Measurements from ENCODE around the gene DENND2D.
"Not testable (repeated sequence)": the region's sequence is repeated elsewhere in the genome, so short reads cannot be mapped to it uniquely, and the experiment has no call there.

The DENND2D gene

GRCh38 chr1:111216751-111217150 lies 16.3 kb upstream of the DENND2D start:
- Histone ChIP-seq H3K36me3 (ENCODE audit: insufficient read depth, low read length) (no peaks in the 10 kb centered on the region), H3K4me1 (ENCODE audit: insufficient read depth, low read length) (peaks cover 7% of the 10 kb centered on the region; the same call in 1 of the 2 replicates), H3K9ac (ENCODE audit: low read depth, low read length) (no peak overlapping the region), H3K9me3 (ENCODE audit: control insufficient read depth, insufficient read depth, low read length) (no peaks in the 10 kb centered on the region)

DNA sequence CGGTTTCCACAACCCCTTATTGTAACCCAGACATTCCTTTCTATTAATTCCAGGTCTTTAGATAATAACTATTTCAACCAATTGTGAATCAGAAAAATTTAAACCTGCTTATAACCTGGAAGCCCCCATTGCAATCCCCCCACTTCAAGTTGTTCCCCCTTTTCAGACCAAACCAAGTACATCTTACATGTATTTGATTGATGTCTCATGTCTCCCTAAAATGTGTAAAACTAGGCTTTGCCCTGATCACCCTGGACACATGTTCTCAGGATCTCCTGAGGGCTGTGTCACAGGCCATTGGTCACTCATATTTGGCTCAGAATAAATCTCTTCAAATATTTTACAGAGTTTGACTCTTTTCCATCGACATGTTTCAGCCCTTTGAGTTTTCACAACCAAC lies 14.8 kb upstream of the DENND2D start:
- not testable (repeated sequence) for H3K9ac ChIP-seq (ENCODE audit: low read depth, low read length); H3K36me3 ChIP-seq (ENCODE audit: insufficient read depth, low read length); H3K9me3 ChIP-seq (ENCODE audit: control insufficient read depth, insufficient read depth, low read length); H3K4me1 ChIP-seq (ENCODE audit: insufficient read depth, low read length)

- H3K36me3 ChIP-seq (ENCODE audit: insufficient read depth, low read length), result no peaks in the 10 kb centered on the region
- H3K4me1 ChIP-seq (ENCODE audit: insufficient read depth, low read length), result peaks cover 7% of the 10 kb centered on the region; the same call in 1 of the 2 replicates
- H3K9ac ChIP-seq (ENCODE audit: low read depth, low read length), result no peak overlapping the region
- H3K9me3 ChIP-seq (ENCODE audit: control insufficient read depth, insufficient read depth, low read length), result no peaks in the 10 kb centered on the region
Observed at GRCh38 chr1:111214884-111215283, 14.4 kb upstream of the DENND2D start.

DNA sequence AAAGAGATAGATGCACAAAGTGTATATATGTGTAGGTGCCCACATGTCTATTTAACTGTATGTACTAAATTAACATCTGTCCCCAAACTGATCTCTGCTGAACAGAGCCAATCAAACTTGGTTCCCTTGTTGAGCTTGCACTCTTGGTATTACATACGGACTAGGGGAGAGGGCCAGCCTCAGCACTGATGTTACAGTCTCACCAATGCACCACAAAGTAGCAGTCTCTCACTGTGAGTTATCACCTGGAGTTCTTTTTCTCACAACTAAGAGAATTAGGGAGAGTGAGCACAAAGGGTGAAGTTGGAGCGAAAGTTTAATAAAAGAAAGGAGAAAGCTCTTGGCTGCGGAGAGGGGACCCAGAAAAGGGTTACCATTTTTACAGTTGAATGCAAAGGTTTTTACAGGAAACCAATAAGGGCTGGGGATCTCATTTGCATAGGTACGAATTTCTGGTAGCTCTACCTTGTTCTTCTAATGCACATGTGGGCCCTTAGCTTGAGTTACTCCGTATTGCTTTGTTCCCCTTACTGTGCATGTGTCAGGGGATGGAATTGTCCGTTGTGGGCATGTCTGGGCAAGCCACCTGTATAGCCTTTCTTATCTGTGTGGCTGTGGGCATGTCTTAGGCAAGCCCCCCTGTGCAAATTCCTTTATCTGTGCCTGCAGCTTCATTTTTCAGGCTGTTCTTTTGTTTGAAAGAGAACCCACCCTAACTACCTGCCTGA lies 13.8 kb upstream of the DENND2D start:
- H3K36me3 ChIP-seq (ENCODE audit: insufficient read depth, low read length), result no peaks in the 10 kb centered on the region
- no peaks in the 10 kb centered on the region for H3K9me3 ChIP-seq (ENCODE audit: control insufficient read depth, insufficient read depth, low read length)
- H3K9ac ChIP-seq (ENCODE audit: low read depth, low read length), result no peak overlapping the region
- H3K4me1 ChIP-seq (ENCODE audit: insufficient read depth, low read length), result 0 out of 2 replicates have a peak, but pooled peaks cover 1% of the 10 kb centered on the region

DNA sequence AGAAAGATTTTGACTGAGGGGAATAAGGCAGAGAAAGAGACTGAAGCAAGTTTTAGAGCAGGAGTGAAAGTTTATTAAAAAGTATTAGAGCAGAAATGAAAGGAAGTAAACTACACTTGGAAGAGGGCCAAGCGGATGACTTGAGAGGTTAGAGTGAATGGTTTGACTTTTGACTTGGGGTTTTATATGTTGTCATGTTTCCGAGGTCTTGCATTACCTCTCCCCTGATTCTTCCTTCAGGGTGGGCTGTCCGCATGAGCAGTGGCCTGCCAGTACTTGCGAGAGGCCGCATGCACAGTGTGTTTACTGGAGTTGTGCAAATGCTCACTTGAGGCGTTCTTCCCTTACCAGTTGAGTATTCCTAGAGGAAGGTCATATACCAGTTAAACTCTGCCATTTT lies 13.0 kb upstream of the DENND2D start:
- Histone ChIP-seq H3K9ac (ENCODE audit: low read depth, low read length) (no peak overlapping the region), H3K9me3 (ENCODE audit: control insufficient read depth, insufficient read depth, low read length) (no peaks in the 10 kb centered on the region), H3K36me3 (ENCODE audit: insufficient read depth, low read length) (no peaks in the 10 kb centered on the region), H3K4me1 (ENCODE audit: insufficient read depth, low read length) (no peaks in the 10 kb centered on the region)

DNA sequence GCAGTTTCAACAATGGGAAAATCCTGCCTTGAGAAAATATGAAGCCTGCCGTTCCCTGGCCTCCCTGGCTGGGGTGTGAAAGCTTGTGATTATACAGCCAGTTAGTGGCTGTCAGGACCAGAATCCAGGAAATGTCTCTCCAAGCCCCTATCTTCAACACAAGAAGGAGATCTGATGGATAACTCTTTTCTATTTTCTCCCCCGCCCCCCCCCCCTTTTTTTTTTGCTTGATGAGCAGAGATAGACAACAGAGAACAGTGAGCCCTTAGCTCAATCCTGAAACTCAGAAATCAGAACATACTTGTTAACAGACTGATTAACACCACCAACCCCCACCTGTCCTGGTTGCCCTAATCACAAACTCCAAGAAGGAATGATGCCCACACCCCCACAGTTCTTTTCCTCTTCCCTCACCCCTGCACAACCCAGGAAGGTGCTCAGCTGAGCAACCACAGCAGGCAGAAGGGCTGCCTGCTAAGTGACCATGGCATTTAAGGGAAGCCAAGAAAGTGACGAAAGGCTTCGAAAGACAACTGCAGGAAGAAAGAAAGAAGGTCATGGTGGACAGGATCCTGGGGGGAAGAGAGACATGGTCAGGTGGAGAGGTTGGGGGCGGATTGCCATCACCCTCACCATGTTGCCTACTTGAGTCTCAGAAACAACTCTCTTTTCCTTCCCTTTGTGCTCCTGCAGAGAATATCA lies 12.3 kb upstream of the DENND2D start:
- Histone ChIP-seq H3K36me3 (ENCODE audit: insufficient read depth, low read length) (no peaks in the 10 kb centered on the region), H3K4me1 (ENCODE audit: insufficient read depth, low read length) (no peaks in the 10 kb centered on the region), H3K9ac (ENCODE audit: low read depth, low read length) (no peak overlapping the region), H3K9me3 (ENCODE audit: control insufficient read depth, insufficient read depth, low read length) (no peaks in the 10 kb centered on the region)

- H3K9me3 ChIP-seq (ENCODE audit: control insufficient read depth, insufficient read depth, low read length), result no peaks in the 10 kb centered on the region
- no peaks in the 10 kb centered on the region for H3K36me3 ChIP-seq (ENCODE audit: insufficient read depth, low read length)
- no peaks in the 10 kb centered on the region for H3K4me1 ChIP-seq (ENCODE audit: insufficient read depth, low read length)
- H3K9ac ChIP-seq (ENCODE audit: low read depth, low read length), result no peak overlapping the region
Observed at GRCh38 chr1:111211921-111212320, 11.5 kb upstream of the DENND2D start.

- Histone ChIP-seq H3K36me3 (ENCODE audit: insufficient read depth, low read length) (no peaks in the 10 kb centered on the region), H3K4me1 (ENCODE audit: insufficient read depth, low read length) (no peaks in the 10 kb centered on the region)
Observed at GRCh38 chr1:111209622-111210021, 9.2 kb upstream of the DENND2D start.

DNA sequence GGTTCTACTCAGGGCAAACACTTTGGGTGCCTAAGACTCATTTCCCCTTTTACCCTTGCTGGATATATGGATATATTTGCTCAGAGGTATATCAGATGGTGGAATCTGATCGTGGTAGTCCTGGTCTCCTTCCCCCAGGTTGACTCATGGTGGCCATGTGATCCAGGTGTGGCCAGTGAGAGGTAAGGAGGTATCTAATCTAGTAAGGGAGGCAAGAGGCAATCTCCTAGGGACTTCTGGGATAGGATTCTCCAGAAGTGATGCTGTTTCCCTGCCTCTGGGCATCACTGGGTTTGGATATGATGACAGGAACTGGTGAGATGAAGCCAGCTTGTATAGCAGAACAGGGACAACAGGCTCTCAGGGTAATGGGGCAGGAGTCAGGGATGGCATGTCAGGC lies 8.5 kb upstream of the DENND2D start:
- Histone ChIP-seq H3K9ac (ENCODE audit: low read depth, low read length) (no peak overlapping the region), H3K9me3 (ENCODE audit: control insufficient read depth, insufficient read depth, low read length) (no peaks in the 10 kb centered on the region), H3K36me3 (ENCODE audit: insufficient read depth, low read length) (no peaks in the 10 kb centered on the region), H3K4me1 (ENCODE audit: insufficient read depth, low read length) (no peaks in the 10 kb centered on the region)

More at GRCh38 chr1:111209622-111210021, 9.2 kb upstream of the DENND2D start:
- Histone ChIP-seq H3K9ac (ENCODE audit: low read depth, low read length) (no peak overlapping the region), H3K9me3 (ENCODE audit: control insufficient read depth, insufficient read depth, low read length) (no peaks in the 10 kb centered on the region)

- H3K9ac ChIP-seq (ENCODE audit: low read depth, low read length), result no peak overlapping the region
- H3K9me3 ChIP-seq (ENCODE audit: control insufficient read depth, insufficient read depth, low read length), result no peaks in the 10 kb centered on the region
- H3K4me1 ChIP-seq (ENCODE audit: insufficient read depth, low read length), result no peaks in the 10 kb centered on the region
- no peaks in the 10 kb centered on the region for H3K36me3 ChIP-seq (ENCODE audit: insufficient read depth, low read length)
Observed at GRCh38 chr1:111205714-111206050, 5.2 kb upstream of the DENND2D start.

DNA sequence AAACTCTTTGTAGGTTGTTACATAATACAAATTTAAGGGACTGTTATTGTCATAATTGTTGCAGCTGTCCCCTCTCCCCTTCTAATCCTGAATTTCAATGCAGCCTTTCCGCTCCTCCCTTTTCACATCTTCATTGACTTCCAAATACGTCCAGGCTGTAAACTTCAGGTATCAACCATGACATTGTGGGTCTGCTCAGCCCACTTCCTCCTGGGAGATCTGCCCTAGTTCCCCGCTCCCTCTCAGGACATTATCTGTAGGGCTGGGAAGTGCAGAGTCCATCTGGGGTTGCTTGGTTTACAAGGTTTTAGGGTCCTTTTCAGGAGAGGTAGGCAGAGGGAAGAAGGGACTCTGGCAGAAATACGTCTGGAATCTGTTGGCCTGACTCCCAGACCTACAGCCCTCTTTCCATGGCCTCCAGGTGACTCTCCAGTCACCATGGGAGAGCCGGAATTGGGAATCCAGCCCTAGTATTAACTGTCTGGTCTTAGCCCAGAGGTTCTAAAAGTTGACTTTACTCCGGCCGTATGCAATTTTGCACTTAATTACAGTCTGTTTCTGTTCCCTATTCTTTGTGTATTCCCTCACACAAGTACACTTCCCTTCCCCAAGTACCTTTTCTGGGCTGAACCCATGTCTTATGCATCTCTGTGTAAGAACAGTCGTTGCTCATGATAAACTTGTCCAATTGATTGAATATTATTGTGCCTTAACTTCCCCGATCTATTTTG lies 4.7 kb upstream of the DENND2D start:
- H3K4me1 ChIP-seq (ENCODE audit: insufficient read depth, low read length), result no peaks in the 10 kb centered on the region
- H3K9me3 ChIP-seq (ENCODE audit: control insufficient read depth, insufficient read depth, low read length), result no peaks in the 10 kb centered on the region
- no peaks in the 10 kb centered on the region for H3K36me3 ChIP-seq (ENCODE audit: insufficient read depth, low read length)
- H3K9ac ChIP-seq (ENCODE audit: low read depth, low read length), result no peak overlapping the region

- Histone ChIP-seq H3K4me1 (ENCODE audit: insufficient read depth, low read length) (no peaks in the 10 kb centered on the region), H3K9ac (ENCODE audit: low read depth, low read length) (peak overlapping the region; percentile 24; the same call in 1 of the 2 replicates), H3K36me3 (ENCODE audit: insufficient read depth, low read length) (no peaks in the 10 kb centered on the region), H3K9me3 (ENCODE audit: control insufficient read depth, insufficient read depth, low read length) (no peaks in the 10 kb centered on the region)
Observed at GRCh38 chr1:111204201-111204982, 3.9 kb upstream of the DENND2D start.

DNA sequence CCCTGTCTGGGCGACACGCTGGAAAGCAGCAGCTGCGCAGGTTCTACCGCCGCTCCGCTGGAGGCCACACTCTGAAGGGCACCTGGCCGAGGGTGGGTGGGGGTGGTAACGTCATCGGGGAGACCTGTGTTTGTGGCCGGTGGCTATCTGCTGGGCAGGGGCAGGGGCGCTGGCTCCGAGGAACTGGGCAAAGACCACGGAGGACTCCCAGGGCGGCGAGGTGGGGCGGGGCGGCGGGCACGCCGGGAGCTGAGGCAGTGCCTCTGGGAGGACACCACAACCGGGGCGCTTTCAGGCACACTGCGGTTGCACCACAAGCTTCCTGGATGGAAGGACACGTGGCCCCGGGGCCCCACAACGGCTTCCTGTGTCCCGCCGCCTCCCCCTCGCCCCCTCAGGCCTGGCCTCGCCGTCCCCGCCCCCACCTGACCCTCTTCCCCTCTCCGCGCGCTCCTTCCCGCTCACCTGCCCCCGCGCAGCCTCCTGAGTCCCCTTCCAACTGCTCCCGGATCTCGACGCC lies 3.3 kb upstream of the DENND2D start:
- no peaks in the 10 kb centered on the region for H3K4me1 ChIP-seq (ENCODE audit: insufficient read depth, low read length)
- no peaks in the 10 kb centered on the region for H3K9me3 ChIP-seq (ENCODE audit: control insufficient read depth, insufficient read depth, low read length)
- peak overlapping the region; percentile 24; the same call in 1 of the 2 replicates for H3K9ac ChIP-seq (ENCODE audit: low read depth, low read length)
- no peaks in the 10 kb centered on the region for H3K36me3 ChIP-seq (ENCODE audit: insufficient read depth, low read length)
